Ureter (tissue), 1 donor: Measurements from ENCODE around the gene POLR3C. TPM values are rescaled to one million over a fixed set of nuclear protein-coding genes. Genes with fewer than 3 reads are reported as not detected.

Experiments used
- total RNA-seq: library from RNA; stranded (reverse); gene quantifications from one replicate; pipeline ENCODE4 v1.2.4, GENCODE V29; 2023
- donor health status: DM: yes; HTN: yes; CAD: no.

The POLR3C gene
- total RNA-seq, 1 donor from 2014 or later = 38.1 TPM

Other genes starting within 250 kb of the POLR3C start
- gene GPR89A, start 216.2 kb upstream of the POLR3C start, total RNA-seq = 25.4 TPM
- gene PDZK1, start 116.8 kb upstream of the POLR3C start, total RNA-seq = 0.23 TPM
- gene CD160, start 104.7 kb upstream of the POLR3C start, total RNA-seq = not detected
- 28.3 TPM for gene RNF115, start 105 bp upstream of the POLR3C start, total RNA-seq
- 6.7 TPM for gene NUDT17, start 21.4 kb downstream of the POLR3C start, total RNA-seq
- 70.4 TPM for gene PIAS3, start 34.9 kb downstream of the POLR3C start, total RNA-seq
- gene ANKRD35, start 61.7 kb downstream of the POLR3C start, total RNA-seq = 4.2 TPM
- gene ITGA10, start 85.8 kb downstream of the POLR3C start, total RNA-seq = 19.2 TPM
- gene PEX11B, start 94.5 kb downstream of the POLR3C start, total RNA-seq = 44.2 TPM
- 141 TPM for gene RBM8A, start 103.3 kb downstream of the POLR3C start, total RNA-seq
- gene LIX1L, start 133.8 kb downstream of the POLR3C start, total RNA-seq = 24.7 TPM
- gene ANKRD34A, start 140.4 kb downstream of the POLR3C start, total RNA-seq = 0.47 TPM
- 21.0 TPM for gene POLR3GL, start 140.5 kb downstream of the POLR3C start, total RNA-seq
- 744 TPM for gene TXNIP, start 172.4 kb downstream of the POLR3C start, total RNA-seq
- gene HJV, start 197.5 kb downstream of the POLR3C start, total RNA-seq = not detected